GM18907 (cell line): Measurements from ENCODE around the gene MTFR2.

Experiments
- ATAC-seq: cut with Tn5 transposase; IDR thresholded peaks from one replicate; pipeline ENCODE4 v1.9.1; 2021; ENCODE audit warnings: mild to moderate bottlenecking, moderate library complexity; ENCODE audit not compliant: unreplicated experiment

The MTFR2 gene

DNA sequence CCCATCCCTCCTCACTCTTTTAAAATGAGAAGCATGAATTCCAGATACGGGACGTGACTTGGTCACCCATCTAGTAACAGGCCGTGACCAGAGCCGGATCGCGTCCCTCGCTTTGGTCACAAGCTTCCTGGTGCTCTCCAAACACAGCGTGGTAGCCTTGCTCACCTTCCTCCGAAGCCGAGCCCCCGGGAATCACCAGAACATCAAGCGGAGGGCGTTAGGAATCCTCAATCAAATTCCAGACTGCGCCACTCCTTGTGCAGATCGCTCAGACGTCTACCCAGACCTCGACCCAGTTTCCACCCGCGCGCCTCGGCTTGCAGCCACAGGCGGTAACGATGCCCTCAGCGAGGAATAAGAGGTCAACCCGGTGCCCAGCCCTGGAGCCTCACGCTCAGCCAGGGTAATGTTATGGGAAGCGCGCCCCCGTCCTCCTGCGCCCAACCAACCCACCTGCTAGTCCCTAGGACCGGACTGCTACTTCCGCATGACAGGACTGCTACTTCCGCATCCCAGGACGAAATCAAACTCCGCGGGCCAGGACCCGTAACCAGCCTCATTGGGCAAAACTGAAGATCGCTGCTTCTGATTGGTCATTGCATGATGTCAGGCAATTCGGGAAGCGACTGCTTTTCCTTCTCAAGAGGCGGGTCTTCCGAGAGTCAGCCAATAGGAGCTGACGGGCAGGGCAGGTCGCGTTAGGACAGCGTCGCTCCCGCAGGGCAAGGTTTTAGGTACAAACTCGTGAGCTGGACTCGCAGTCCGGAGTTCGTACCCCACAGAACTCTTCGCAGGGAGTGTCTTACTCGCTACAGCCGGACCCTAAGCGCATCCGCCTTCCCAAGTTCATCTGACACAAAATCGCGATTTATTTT is at the start of gene MTFR2:
TSS of gene MTFR2 (minus strand) at position 501 of the 875 bp plus-strand sequence. CDS start 1,212 bp downstream, outside the sequence.
- ATAC-seq, result peak; percentile 99

DNA sequence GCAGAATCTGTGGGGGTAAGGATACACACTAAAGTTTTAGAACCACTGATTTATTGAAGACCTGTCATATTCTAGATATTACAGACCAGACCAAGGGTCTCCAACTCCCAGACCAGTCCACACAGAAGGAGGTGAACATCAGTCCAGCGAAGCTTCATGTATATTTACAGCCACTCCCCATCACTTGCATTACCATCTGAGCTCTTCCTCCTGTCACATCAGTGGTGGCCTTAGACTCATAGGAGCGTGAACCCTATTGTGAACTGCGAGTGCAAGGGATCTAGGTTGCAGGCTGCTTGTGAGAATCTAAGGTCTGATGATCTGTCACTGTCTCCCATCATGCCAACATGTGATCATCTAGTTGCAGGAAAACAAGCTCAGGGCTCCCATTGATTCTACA is 44.5 kb upstream of the MTFR2 start:
- no peak for ATAC-seq

DNA sequence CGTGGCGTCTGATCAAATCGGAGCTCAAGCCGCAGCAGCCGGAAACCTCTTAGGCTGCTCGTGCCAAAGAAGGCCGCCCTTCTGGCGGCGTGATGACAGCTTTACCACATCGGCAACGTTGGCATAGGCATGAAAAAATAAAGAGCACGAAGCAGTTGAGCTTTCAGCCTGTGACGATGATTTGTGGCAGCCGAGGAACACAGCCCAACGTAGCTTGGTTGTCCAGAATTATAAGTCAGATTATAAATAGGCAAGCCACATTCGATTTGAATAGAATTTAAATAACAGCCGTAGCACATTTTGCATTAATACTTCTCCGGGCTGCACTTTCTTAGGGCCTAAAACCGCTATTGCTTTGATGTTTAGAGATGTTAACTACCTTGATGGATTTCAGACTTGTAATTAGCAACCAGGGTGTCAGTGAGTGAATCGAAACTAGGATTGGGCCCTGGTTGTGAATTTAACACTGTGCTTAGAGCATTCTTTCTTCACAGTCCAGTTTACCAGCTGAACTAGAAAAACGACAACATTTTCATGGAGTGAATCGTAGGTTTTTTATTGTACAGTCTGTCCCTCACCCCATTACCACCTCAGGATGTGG is 40.4 kb upstream of the MTFR2 start:
- peak; percentile 37 for ATAC-seq

DNA sequence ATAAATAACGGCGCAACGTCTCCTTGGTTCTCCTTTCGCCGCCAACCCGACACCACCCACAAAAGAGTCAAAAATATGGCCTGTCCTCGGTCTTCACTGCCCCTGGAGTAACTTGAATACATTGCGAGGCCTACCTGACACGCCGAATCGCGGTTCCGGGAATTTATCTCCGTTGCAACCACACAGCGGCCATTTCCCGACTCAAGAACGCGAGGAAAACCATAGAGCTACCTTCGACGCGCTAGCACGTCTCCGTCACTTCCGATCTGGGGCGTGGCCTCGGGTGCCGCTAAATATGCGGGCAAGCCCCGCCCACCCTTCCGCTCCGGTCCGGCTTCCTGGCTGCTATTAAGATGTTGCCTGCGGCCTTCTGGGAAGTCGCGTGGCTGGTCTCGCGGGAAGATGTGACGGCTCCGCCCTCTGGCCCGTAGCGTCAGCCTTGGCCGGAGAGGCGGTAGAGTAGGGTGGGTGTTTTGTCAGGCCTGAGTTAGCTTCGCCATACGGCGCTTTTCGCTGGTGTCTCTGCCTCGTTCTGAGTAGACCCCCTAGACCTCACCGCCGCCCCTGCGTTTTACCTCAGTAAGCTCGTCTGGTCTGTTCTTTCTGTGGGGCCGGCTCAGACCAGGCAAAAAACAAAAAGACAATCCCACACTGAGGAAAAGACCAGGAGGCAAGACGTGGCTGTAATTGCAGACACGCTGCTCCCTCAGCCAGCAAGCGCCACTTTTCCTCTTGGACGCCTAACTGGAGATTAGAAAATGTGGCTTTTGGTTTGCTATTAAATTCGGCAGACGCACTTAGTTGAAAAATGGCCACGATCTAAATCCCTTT is 39.7 kb upstream of the MTFR2 start, which contains the start of gene BCLAF1:
TSS of gene BCLAF1 (minus strand) at position 268 of the 831 bp plus-strand sequence. CDS start 9,980 bp downstream, outside the sequence.
- peak; percentile 95 for ATAC-seq

DNA sequence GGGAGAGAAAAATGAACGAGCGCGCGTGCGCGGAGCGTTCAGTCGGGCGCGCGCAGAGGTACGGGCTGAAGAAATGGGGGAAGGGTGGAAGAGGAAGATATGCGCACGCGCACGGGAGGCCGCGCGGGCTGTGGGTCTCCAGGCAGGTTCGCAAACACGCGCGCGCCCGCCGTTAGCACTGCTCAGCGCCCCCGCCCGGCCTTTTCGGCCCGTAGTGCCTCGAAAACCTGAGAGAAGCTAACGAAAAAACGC is 39.1 kb upstream of the MTFR2 start:
- peak; percentile 54 for ATAC-seq

DNA sequence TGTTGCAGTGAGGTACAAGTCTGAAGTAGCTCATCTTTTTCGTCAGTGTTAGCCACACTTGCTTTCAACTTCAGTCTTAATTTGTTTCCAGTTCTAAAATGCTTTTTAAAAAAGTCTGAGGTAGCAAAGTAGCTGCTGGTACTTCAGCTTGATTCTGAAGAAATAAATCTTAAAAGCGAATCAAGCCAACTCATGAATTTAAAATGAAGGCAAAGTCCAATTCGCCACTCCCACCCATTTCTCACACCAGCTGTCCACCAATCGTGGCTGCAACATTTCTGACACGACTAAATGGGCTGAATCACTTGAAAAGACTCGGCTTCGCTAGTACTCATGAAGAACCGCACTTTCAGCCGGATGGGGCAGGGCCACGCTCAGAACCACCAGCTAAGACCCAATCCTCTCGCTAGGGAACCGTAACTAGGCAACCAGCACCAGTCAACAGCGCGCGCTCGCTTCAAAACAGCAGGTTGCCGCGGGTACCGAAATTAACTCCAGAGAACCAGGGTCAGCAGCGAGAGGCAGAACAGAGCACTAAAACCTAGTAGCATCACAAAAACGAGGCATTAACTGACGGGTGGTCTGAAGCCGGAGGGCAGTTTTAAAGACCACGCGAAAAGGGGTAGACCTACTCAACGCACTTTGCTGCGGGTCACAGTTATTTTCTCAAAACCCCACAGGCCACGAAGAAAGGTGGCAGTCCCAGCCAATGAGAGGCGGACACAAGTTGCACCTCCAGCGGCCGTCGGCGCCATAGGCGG is 38.6 kb upstream of the MTFR2 start:
- peak; percentile 33 for ATAC-seq

DNA sequence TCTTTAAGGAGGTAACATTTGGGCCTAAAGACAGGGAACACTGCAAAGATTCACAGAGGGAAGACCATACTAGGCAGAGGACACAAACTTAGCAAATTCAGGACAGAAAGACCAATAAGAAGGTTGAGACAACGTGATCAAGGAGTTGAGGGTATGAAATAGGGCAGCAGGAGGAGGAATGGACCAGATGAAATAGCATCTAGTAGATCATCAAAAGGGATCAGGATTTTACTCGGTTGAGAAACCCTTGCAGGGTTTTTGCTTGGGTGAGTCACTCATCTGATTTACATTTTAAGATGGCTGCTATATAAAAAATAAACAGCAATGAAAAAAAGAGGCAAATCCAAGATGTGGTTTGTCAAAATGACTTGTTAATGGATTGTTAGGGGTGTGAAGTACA is 34.8 kb upstream of the MTFR2 start:
- ATAC-seq, result no peak

DNA sequence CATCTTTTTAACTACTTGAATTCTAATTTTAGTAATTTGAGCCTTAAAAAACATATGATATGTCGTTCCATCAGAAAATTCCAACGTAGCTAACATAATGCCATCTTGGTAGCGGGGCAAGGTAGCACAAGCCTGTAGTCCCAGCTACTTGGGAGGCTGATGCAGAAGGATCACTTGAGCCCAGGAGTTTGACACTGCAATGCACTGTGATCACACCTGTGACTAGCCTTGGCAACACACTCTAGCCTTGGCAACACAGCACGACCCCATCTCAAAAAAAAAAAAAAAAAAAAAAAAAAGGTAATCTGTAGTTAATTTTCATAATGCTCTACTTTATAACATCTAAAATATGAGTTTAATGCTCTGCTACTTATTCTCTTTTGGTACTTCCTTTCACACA is 32.8 kb upstream of the MTFR2 start:
- no peak for ATAC-seq

DNA sequence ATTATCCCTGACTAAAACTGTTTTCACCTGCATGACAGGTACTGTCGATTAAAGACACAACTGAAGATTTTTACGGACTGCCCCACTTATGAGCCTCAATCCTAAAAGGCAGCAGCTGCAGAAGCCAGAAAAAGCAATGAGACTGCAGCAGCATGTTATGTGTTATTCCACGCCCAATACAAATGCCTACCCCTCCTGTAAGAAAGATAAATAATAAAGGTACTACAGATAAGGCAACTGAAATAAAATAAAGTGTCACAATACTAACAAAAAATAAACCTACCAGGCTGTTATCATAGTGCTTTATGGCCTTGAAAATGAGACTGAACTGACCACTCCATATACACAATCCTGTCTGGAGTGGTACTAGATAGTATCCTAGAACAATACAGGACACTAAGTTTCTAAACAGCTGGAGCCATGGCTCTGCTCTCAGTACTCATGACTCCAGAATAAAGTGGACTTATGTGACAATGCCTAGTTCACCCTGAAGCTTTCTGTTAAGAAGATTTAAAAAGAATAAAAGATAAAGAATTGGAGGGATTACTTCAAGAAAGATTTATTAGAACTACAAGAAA is 30.0 kb upstream of the MTFR2 start:
- no peak for ATAC-seq

DNA sequence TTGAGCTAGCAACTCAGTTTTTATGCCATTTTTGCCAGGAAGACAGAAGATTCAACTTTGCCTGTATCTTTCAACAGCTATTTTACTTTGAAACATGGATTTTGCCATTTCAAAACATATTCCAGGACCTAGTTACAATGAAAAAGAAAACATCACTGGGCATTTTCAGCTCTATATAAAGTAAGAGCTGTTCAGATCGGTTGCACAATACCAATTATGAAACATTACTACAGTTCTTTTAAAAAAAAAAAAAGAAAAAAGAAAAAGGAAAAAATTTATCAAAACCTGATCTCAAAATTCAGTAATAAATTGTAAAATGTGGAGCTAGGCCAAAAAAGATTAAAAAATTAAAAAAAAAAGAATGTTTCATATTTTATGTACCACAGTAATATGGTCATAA is 24.0 kb upstream of the MTFR2 start:
- ATAC-seq, result no peak

DNA sequence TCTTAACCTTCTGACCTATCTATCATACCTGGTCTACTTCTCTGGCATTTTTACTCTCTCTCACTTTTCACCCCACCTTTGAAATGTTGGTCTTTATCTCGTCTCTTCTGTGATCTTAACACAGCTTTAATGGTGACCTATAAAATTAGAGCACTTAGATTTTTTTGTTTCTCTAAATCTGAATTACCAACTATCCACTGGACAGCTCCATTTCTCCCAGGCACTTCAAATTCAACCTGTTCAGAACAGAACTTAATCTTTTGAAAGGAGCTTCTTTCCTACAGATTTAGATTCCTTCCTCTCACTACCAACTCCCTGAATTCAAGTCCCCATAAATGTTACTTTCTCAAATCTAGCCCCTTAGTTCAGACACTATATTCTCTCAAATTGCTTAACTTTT is 15.0 kb upstream of the MTFR2 start:
- ATAC-seq, result no peak

DNA sequence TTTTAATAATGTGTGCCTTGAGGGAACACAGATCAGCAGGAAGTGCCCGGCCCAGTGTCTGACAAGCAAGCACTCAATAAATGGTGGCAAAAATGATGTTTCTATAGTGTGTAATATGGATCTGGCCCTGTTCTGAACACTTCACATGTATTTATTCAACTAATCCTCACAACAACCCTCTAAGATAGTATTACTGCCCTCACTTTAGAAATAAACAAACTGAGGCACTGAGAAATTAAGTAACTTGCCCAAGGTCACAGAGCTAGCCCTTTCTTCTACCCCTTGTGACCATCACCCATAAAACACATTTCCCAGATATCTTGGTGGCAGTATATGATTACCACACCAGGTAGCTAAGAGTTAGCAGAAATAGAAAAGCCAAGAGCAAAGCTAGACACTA is 12.8 kb upstream of the MTFR2 start:
- no peak for ATAC-seq

DNA sequence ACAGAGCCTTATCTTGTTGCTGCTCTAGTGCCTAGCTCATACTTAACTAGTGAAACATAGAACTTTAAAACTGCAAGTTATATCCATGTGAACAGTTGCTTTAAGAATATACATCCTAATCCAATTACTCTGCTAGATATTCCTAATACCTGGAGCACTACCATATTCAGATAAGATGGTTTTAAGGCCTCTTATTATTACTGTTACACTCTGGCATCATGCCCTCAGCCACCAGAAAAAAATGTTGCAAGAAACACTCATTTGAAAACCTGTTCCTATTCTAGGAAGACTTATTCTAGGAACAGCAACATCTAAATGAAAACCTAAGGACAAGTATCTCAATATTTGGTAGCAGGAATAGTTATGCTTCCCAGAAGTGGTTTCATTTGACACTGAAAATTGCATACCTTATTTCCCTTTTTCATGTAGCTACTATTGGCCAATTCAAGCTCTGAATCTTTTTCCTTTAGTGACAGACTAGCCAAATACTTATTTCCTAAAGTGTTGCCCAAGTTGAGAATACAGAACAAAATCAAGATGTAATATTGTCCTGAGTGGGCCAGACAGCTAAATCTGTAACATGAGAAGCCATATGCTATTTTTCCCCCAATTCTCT is 4.8 kb upstream of the MTFR2 start:
- no peak for ATAC-seq

DNA sequence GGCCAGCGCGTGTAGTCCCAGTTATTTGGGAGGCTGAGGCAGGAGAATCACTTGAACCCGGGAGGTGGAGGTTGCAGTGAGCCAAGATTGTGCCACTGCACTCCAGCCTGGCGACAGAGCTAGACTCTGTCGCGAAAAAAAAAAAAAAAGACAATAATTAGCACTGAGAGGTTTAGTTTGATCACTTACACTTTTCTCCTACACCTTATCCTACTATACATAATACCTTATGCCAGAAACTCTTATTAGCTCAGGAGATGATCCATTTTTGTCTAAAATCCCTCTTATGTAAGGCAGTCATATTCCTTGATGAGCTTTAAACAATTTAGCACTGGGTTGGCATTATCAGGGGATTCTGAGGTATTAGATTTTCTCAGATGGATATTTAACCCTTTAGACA is 3.6 kb upstream of the MTFR2 start:
- no peak for ATAC-seq

DNA sequence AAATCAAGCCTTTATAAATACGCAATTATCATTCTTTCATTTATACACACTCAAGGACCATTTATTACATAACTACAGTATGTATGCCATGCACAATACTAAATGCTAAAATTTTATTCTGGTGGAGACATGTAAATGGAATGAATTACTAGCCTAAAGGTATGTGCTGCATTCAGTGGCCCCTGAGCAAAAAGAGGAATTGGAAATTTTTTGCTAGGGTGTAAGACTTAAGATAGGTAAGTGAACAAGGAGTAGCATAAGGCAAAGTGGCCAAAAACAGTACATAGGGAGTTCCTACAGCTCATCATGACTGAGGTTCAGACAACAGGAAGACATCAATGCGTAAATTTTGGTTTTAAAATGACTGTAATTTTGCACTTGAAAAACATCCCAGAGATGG is 2.3 kb upstream of the MTFR2 start:
- ATAC-seq, result no peak

DNA sequence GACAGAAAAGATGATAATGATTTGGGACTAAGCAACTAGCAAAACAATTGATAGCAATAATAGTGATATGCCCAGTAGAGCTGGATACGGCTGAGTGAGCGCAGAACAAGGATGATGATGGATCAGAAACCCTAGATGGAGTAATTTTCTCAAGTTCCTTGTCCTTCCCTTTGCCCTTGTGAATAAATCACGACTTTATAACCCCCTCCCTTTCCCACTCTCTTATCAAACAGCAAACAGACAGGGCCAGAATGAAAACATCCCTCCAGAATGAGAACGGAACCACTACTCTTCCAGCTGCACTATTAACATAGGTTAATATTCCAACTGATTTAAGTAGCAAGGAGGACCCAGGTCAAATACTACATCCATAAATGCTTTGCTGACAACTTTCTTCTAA is 1.3 kb upstream of the MTFR2 start:
- no peak for ATAC-seq

DNA sequence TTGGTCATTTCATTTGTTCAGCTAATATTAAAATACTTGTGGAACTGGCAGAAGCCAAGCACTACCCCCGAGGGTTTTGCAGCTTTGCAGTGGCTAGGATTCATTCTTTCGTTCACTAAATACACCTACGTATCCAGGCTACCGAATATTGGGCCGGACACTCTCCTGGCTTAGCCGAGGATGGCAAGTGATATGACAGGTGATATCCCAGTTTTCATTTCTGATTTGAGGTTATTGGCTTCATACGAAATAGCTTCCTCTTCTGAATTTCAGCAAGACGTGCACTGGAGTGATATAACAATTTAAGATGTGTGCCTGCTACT is 536 bp upstream of the MTFR2 start:
- peak; percentile 10 for ATAC-seq

DNA sequence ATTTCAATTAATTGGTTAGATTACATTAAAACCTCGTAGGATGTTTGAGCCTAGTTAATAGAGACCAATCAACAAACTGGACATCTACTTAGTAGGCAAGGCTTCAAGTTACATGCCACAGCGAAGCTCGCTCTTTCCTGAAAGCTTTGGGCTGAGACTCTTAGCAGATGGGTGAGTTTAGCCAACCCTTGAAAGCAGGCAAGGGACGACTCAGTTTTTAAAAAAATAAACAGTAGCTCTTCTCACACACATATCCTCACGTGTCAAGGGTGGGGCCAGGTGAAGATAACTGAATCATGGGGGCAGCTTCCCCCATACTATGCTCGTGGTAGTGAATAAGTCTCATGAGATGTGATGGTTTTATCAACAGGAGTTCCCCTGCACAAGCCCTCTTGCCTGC is 775 bp downstream of the MTFR2 start:
- no peak for ATAC-seq

DNA sequence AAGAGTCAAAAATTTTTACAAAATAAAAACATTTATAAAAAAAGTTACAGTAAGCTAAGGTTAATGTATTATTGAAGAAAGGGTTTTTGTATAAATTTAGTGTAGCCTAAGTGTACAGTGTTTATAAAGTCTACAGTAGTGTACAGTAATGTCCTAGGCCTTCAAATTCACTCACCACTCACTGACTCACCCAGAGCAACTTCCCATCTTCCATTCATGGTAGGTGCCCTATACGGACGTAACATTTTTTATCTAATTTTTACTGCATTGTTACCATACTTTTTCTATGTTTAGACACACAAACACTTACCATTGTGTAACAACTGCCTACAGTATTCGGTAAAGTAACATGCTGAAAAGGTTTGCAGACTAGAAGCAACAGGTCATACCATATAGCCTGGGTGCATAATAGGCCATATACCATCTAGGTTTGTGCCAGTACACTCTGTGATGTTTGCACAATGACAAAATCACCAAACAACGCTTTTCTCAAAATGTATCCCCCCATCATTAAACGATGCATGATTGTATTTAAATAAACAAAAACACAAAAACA is 6.0 kb downstream of the MTFR2 start:
- ATAC-seq, result no peak
